Neural cell (in vitro differentiated cells): ENCODE data around the gene GSG1L. TPM values are rescaled to one million over a fixed set of nuclear protein-coding genes. Genes with fewer than 3 reads are reported as not detected.

ENCODE experiments used
- H2AFZ ChIP-seq: fragments of 200-600, 300-800 bp; sonication (generic), shearing (Covaris generic); 2 replicates; pipeline ENCODE4 v1.6.0; 2014; ENCODE audit warnings: low read depth, mild to moderate bottlenecking, antibody characterized with exemption, low read length, moderate library complexity
- H3F3A ChIP-seq: fragments of 200-600 bp; shearing (Covaris generic); 2 replicates; pipeline ENCODE4 v1.6.1; 2016; ENCODE audit warnings: mild to moderate bottlenecking, moderate library complexity, mixed read lengths, antibody characterized with exemption, low read length; ENCODE audit not compliant: insufficient read depth, poor library complexity, severe bottlenecking
- H3K27ac ChIP-seq: fragments of 200-600, 300-800 bp; sonication (generic), shearing (Covaris generic); 2 replicates; pipeline ENCODE4 v1.5.1; 2014; ENCODE audit warnings: mild to moderate bottlenecking, low read length, moderate library complexity
- H3K27me3 ChIP-seq: fragments of 300-800, 200-600 bp; sonication (generic), shearing (Covaris generic); 2 replicates; pipeline ENCODE4 v1.6.0; 2014; ENCODE audit warnings: mild to moderate bottlenecking, low read depth, low read length, moderate library complexity; ENCODE audit not compliant: insufficient read depth
- H3K36me3 ChIP-seq: fragments of 300-800, 200-600 bp; sonication (generic), shearing (Covaris generic); 2 replicates; pipeline ENCODE4 v1.5.1; 2014; ENCODE audit warnings: mild to moderate bottlenecking, antibody characterized with exemption, low read length, moderate library complexity; ENCODE audit not compliant: insufficient read depth
- H3K4me2 ChIP-seq: fragments of 300-800, 200-600 bp; sonication (generic), shearing (Covaris generic); 2 replicates; pipeline ENCODE4 v1.6.0; 2014; ENCODE audit warnings: mild to moderate bottlenecking, low read length
- H3K4me3 ChIP-seq: fragments of 300-800, 200-600 bp; sonication (generic), shearing (Covaris generic); 2 replicates; pipeline ENCODE4 v1.5.1; 2014; ENCODE audit warnings: mild to moderate bottlenecking, low read length, moderate library complexity
- H3K79me2 ChIP-seq: fragments of 200-600 bp; shearing (Covaris generic); replicated peaks from 2 replicates; pipeline ENCODE4 v1.6.0; 2014; ENCODE audit warnings: mild to moderate bottlenecking, low read length, moderate library complexity; ENCODE audit not compliant: insufficient read depth
- H3K9ac ChIP-seq: fragments of 300-800, 200-600 bp; sonication (generic), shearing (Covaris generic); 2 replicates; pipeline ENCODE4 v1.6.1; 2016; ENCODE audit warnings: mild to moderate bottlenecking, low read length, mixed read lengths
- H3K9me2 ChIP-seq: fragments of 200-600 bp; shearing (Covaris generic); 2 replicates; pipeline ENCODE4 v1.6.1; 2016; ENCODE audit warnings: mild to moderate bottlenecking, low read length, mixed read lengths; ENCODE audit not compliant: insufficient read depth
- H3K9me3 ChIP-seq: fragments of 200-600, 300-800 bp; sonication (generic), shearing (Covaris generic); 2 replicates; pipeline ENCODE4 v1.6.1; 2016; ENCODE audit warnings: mild to moderate bottlenecking, mixed run types, low read length, moderate library complexity, mixed read lengths
- H4K20me1 ChIP-seq: fragments of 200-600 bp; shearing (Covaris generic); 2 replicates; pipeline ENCODE4 v1.6.1; 2016; ENCODE audit warnings: mild to moderate bottlenecking, mixed run types; ENCODE audit not compliant: insufficient read depth
- EP300 ChIP-seq: fragments of 450-650 bp; conservative IDR thresholded peaks from 2 replicates; pipeline ENCODE4 v1.6.1; 2014; ENCODE audit warnings: antibody characterized with exemption, mild to moderate bottlenecking, moderate library complexity; ENCODE audit not compliant: poor library complexity, severe bottlenecking
- EZH2 ChIP-seq: fragments of 200-600, 300-800 bp; shearing (Covaris generic), sonication (generic); IDR thresholded peaks from 2 replicates; pipeline ENCODE4 v1.6.1; 2014; ENCODE audit warnings: antibody characterized with exemption, low read length, borderline replicate concordance, mild to moderate bottlenecking; ENCODE audit not compliant: insufficient read depth, poor library complexity, severe bottlenecking
- MXI1 ChIP-seq: fragments of 450-650 bp; conservative IDR thresholded peaks from 2 replicates; pipeline ENCODE4 v1.6.1; 2014; ENCODE audit warnings: antibody characterized with exemption, mild to moderate bottlenecking; ENCODE audit not compliant: poor library complexity, severe bottlenecking
- POLR2AphosphoS5 ChIP-seq: IDR thresholded peaks from 2 replicates; pipeline ENCODE4 v1.6.1; 2012
- RAD21 ChIP-seq: fragments of 450-650 bp; conservative IDR thresholded peaks from 2 replicates; pipeline ENCODE4 v1.6.1; 2014; ENCODE audit warnings: antibody characterized with exemption, mild to moderate bottlenecking, moderate library complexity
- REST ChIP-seq: IDR thresholded peaks from 2 replicates; pipeline ENCODE4 v1.6.1; 2012; ENCODE audit warnings: borderline replicate concordance
- SMC3 ChIP-seq: fragments of 450-650 bp; conservative IDR thresholded peaks from 2 replicates; pipeline ENCODE4 v1.6.1; 2014; ENCODE audit warnings: antibody characterized with exemption, mild to moderate bottlenecking, moderate library complexity; ENCODE audit not compliant: poor library complexity
- TAF1 ChIP-seq: IDR thresholded peaks from 2 replicates; pipeline ENCODE4 v1.6.1; 2012; ENCODE audit warnings: low read depth
- polyA plus RNA-seq: library from polyadenylated mRNA; depleted of rRNA; stranded (reverse); fragments of >200 nt; gene quantifications from 2 replicates; pipeline ENCODE4 v1.2.3, GENCODE V29; 2014
- TF ChIP-seq, protein P1 (sequence below): fragments of 450-650 bp; IDR thresholded peaks from 2 replicates; pipeline ENCODE4 v1.5.1; 2014; ENCODE audit warnings: antibody characterized with exemption, mild to moderate bottlenecking, moderate library complexity; ENCODE audit not compliant: poor library complexity, severe bottlenecking

The GSG1L gene
- polyA plus RNA-seq, 1 donor from 2014 or later = 0.85 TPM

DNA sequence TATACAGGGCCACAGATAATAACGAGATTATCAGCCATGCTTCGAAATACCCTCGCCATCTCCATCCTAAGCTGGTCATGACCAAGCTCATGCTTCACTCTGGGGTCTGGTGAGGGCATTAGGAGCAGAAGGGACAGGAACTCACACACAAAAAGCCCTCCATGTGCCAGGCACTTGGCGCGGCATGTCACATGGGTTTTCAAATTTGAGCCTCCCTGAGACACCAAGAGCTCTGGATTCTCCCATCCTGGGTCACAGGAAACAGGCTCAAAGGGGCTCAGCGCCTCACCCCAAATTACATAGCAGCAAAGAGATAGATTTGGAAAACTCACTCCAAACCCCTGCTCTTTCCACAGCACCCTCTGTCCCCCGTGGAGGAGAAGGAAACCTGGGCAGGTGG is 239.5 kb downstream of the GSG1L start:
- no peaks in the 10 kb centered on the region for H3K9me2 ChIP-seq
- no peaks in the 10 kb centered on the region for H3K27me3 ChIP-seq
- no peaks in the 10 kb centered on the region for H3K79me2 ChIP-seq
- no peak overlapping the region for H2AFZ ChIP-seq
- no peak overlapping the region for H3K4me3 ChIP-seq
- H3K36me3 ChIP-seq = no peaks in the 10 kb centered on the region
- no peak overlapping the region for H3K4me2 ChIP-seq
- TF ChIP-seq RAD21 (no peak), TAF1 (no peak), MXI1 (no peak), POLR2AphosphoS5 (no peak), EZH2 (no peak), EP300 (no peak), REST (no peak), SMC3 (no peak)
- TF ChIP-seq, protein P1, sequence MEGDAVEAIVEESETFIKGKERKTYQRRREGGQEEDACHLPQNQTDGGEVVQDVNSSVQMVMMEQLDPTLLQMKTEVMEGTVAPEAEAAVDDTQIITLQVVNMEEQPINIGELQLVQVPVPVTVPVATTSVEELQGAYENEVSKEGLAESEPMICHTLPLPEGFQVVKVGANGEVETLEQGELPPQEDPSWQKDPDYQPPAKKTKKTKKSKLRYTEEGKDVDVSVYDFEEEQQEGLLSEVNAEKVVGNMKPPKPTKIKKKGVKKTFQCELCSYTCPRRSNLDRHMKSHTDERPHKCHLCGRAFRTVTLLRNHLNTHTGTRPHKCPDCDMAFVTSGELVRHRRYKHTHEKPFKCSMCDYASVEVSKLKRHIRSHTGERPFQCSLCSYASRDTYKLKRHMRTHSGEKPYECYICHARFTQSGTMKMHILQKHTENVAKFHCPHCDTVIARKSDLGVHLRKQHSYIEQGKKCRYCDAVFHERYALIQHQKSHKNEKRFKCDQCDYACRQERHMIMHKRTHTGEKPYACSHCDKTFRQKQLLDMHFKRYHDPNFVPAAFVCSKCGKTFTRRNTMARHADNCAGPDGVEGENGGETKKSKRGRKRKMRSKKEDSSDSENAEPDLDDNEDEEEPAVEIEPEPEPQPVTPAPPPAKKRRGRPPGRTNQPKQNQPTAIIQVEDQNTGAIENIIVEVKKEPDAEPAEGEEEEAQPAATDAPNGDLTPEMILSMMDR = no peak
- H3K9ac ChIP-seq = no peak overlapping the region
- no peak overlapping the region for H3K27ac ChIP-seq
- no peaks in the 10 kb centered on the region for H3F3A ChIP-seq
- no peaks in the 10 kb centered on the region for H3K9me3 ChIP-seq
- H4K20me1 ChIP-seq = no peaks in the 10 kb centered on the region

DNA sequence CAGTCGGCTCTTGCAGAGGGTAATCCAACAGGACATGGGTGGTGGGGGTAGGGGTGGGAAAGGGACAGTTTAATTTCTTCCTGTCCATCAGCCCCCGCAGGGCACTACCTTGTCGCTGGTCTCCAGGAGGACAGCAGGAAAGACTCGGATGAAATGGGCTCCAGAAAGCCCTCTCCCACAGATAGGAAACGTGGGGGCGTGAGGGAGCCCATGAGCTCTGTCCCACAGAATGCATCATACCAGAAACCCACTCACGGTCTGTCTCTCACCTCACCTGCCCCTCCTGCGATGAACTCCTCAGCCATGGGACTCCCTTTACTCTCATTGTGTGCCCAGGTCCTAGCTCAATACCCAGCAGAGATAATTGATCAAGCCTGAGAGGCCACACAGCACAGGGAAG is 240.1 kb downstream of the GSG1L start:
- Histone ChIP-seq H3K4me3 (no peak overlapping the region), H3K4me2 (no peak overlapping the region), H3K36me3 (no peaks in the 10 kb centered on the region), H3K27me3 (no peaks in the 10 kb centered on the region), H3K9me2 (no peaks in the 10 kb centered on the region), H3K9ac (no peak overlapping the region), H4K20me1 (no peaks in the 10 kb centered on the region), H3F3A (no peaks in the 10 kb centered on the region), H3K79me2 (no peaks in the 10 kb centered on the region), H3K9me3 (no peaks in the 10 kb centered on the region), H2AFZ (no peak overlapping the region), H3K27ac (no peak overlapping the region)
- TF ChIP-seq REST (no peak), EP300 (no peak), SMC3 (no peak), EZH2 (no peak), POLR2AphosphoS5 (no peak), TAF1 (no peak), RAD21 (no peak), MXI1 (no peak)
- TF ChIP-seq, protein P1 = no peak
